Upper lobe of left lung (tissue), 6 donors: Measurements from ENCODE around the gene TMEM100. TPM values are rescaled to one million over a fixed set of nuclear protein-coding genes. Genes with fewer than 3 reads are reported as not detected.

Experiments
- ATAC-seq, 2 donors: fragments of 200-7000 bp; cut with Tn5 transposase; one replicate each; pipeline ENCODE4 v1.9.1; 2022; ENCODE audit warnings: mild to moderate bottlenecking in 2 of 2, moderate library complexity in 2 of 2; ENCODE audit not compliant: low FRiP score in 2 of 2
- DNase-seq, 2 donors: peaks; one replicate each; pipeline ENCODE4 v3.0.0-alpha.2; 2019 to 2020
- H3K27ac ChIP-seq, 4 donors: fragments of 200-600 bp; sonication (generic); one replicate each; pipeline ENCODE4 v1.5.1; 2016 to 2019
- H3K27me3 ChIP-seq, 4 donors: fragments of 200-600 bp; sonication (generic); one replicate each; pipeline ENCODE4 v1.5.1; 2017 to 2019
- H3K36me3 ChIP-seq, 4 donors: fragments of 200-600 bp; sonication (generic); one replicate each; pipeline ENCODE4 v1.5.1; 2016 to 2019
- H3K4me1 ChIP-seq, 4 donors: fragments of 200-600 bp; sonication (generic); one replicate each; pipeline ENCODE4 v1.5.1; 2018 to 2019
- H3K4me3 ChIP-seq, 4 donors: fragments of 200-600 bp; sonication (generic); one replicate each; pipeline ENCODE4 v1.5.1; 2017 to 2019; ENCODE audit warnings: mild to moderate bottlenecking in 2 of 4, moderate library complexity in 1 of 4
- H3K9me3 ChIP-seq, 4 donors: fragments of 200-600 bp; sonication (generic); one replicate each; pipeline ENCODE4 v1.5.1; 2018 to 2019
- CTCF ChIP-seq, 6 experiments: fragments of 450-650 bp in 4 of 6; fragments of 200-600 bp in 2 of 6; sonication (generic) in 2 of 6; IDR thresholded peaks; one replicate each; pipeline ENCODE4 v1.5.1; 2016 to 2019; ENCODE audit warnings: antibody characterized with exemption in 6 of 6
- EP300 ChIP-seq, 4 donors: sonication (generic); formaldehyde crosslinking; IDR thresholded peaks; one replicate each; pipeline ENCODE4 v1.5.1; 2017; ENCODE audit warnings: antibody characterized with exemption in 4 of 4, control low read depth in 2 of 4
- POLR2A ChIP-seq, 4 donors: fragments of 450-650 bp; IDR thresholded peaks; one replicate each; pipeline ENCODE4 v1.5.1; 2016 to 2017; ENCODE audit warnings: antibody characterized with exemption in 4 of 4, mild to moderate bottlenecking in 2 of 4
- POLR2AphosphoS5 ChIP-seq, 2 donors: sonication (generic); formaldehyde crosslinking; IDR thresholded peaks; one replicate each; pipeline ENCODE4 v1.5.1; 2017; ENCODE audit warnings: antibody characterized with exemption in 2 of 2
- WGBS, 2 donors: methylation state at CpG; one replicate each; pipeline ENCODE4 v1.1.5; 2017 to 2018; 5-methylcytosine and 5-hydroxymethylcytosine counted together
- total RNA-seq, 6 donors: library from RNA; depleted of rRNA in 4 of 6; stranded (reverse); fragments of >200 nt in 4 of 6; gene quantifications; one replicate each; pipeline versions ENCODE4 v1.1.0 to v1.2.1, GENCODE V29; 2016 to 2021
- donor health status: DM: no; HTN: no; CAD: no; lungs with moderate emphysema.
- donor health status: DM: no; HTN: yes; CAD: no; lungs with severe emphysema.

The TMEM100 gene
- total RNA-seq, 6 donors from 2014 or later: 89.1 to 195 (median 142) TPM

GRCh38 chr17:55706808-55707773 is 15.6 kb downstream of the TMEM100 start:
- WGBS, 2 donors: 55 to 65% methylated on average over 11 of the region's 11 CpGs

GRCh38 chr17:55705847-55706246 is 16.8 kb downstream of the TMEM100 start:
- Histone ChIP-seq H3K36me3 (no peaks in the 10 kb centered on the region), H3K4me3 (no peak overlapping the region), H3K27ac (no peak overlapping the region), H3K9me3 (no peaks in the 10 kb centered on the region), H3K4me1 (peaks cover 0 to 13% (median 4%) of the 10 kb centered on the region in 4 donors), H3K27me3 (no peaks in the 10 kb centered on the region)
- TF ChIP-seq EP300 (IDR thresholded peaks at IDR 0.05) (no peak), POLR2A (IDR thresholded peaks at IDR 0.05) (no peak), POLR2AphosphoS5 (IDR thresholded peaks at IDR 0.05) (no peak), CTCF (IDR thresholded peaks at IDR 0.05) (no peak)
- DNase-seq: no peak
- no peak for ATAC-seq

More at GRCh38 chr17:55706808-55707773, 15.6 kb downstream of the TMEM100 start:
- TF ChIP-seq CTCF (IDR thresholded peaks at IDR 0.05) (no peak), POLR2AphosphoS5 (IDR thresholded peaks at IDR 0.05) (peak in 1 of 2 donors; percentile 19)
- no peak for ATAC-seq
- Histone ChIP-seq H3K36me3 (no peaks in the 10 kb centered on the region), H3K27ac (peak overlapping the region in 3 of 4 donors; percentile 13 to 63 (median 21)), H3K27me3 (no peaks in the 10 kb centered on the region), H3K4me3 (no peak overlapping the region), H3K9me3 (no peaks in the 10 kb centered on the region), H3K4me1 (peaks cover 0 to 15% (median 4%) of the 10 kb centered on the region in 4 donors)
- DNase-seq: no peak

GRCh38 chr17:55704401-55704800 is 18.3 kb downstream of the TMEM100 start:
- H3K9me3 ChIP-seq: no peaks in the 10 kb centered on the region
- H3K27ac ChIP-seq: no peak overlapping the region
- H3K4me3 ChIP-seq: no peak overlapping the region
- peaks cover 0 to 3% (median 0%) of the 10 kb centered on the region in 4 donors for H3K4me1 ChIP-seq
- H3K36me3 ChIP-seq: no peaks in the 10 kb centered on the region
- 46 to 62% methylated on average over 1 of the region's 1 CpG for WGBS, 2 donors
- no peak for ATAC-seq
- DNase-seq: no peak
- H3K27me3 ChIP-seq: no peaks in the 10 kb centered on the region
- no peak for TF ChIP-seq CTCF (IDR thresholded peaks at IDR 0.05)
- no peak for TF ChIP-seq POLR2AphosphoS5 (IDR thresholded peaks at IDR 0.05)
- no peak for TF ChIP-seq POLR2A (IDR thresholded peaks at IDR 0.05)
- no peak for TF ChIP-seq EP300 (IDR thresholded peaks at IDR 0.05)

- Histone ChIP-seq H3K27me3 (no peaks in the 10 kb centered on the region), H3K36me3 (no peaks in the 10 kb centered on the region), H3K9me3 (no peaks in the 10 kb centered on the region), H3K27ac (no peak overlapping the region), H3K4me1 (peaks cover 0 to 3% (median 0%) of the 10 kb centered on the region in 4 donors), H3K4me3 (no peak overlapping the region)
- WGBS, 2 donors: 71 to 73% methylated on average over 7 of the region's 7 CpGs
- no peak for DNase-seq
- TF ChIP-seq POLR2A (IDR thresholded peaks at IDR 0.05) (no peak), CTCF (IDR thresholded peaks at IDR 0.05) (no peak), EP300 (IDR thresholded peaks at IDR 0.05) (no peak), POLR2AphosphoS5 (IDR thresholded peaks at IDR 0.05) (no peak)
- ATAC-seq: no peak
These were observed 20.5 kb downstream of the TMEM100 start for GRCh38 chr17:55702150-55702549.
